ENCODE data around the gene MTAP.

DNA sequence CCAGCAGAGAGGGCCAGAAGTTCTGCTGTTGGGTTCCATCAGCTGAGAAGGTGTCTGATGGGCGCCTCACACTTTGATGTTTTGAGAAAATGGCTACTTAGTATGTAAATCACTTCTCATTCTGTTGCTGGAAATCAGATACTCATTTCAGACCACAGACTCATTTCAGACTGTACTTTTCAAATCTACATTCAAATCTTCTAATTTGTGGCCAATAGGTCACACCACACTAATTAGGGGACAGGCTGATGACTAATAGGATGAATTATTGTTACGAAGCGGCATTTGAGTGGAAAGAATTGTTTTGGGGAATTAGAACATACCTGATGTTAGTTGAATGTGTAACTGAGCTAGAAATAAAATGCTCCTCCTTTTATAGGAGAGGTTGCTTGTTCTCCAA, 13.2 kb downstream of the MTAP start:
- TF ChIP-seq GATA3 (IDR thresholded peaks at IDR 0.05; ENCODE audit: low read depth, low read length) (no peak), GATA2 (IDR thresholded peaks at IDR 0.05; ENCODE audit: low read depth, low read length) (no peak)

Measured in SH-SY5Y (cell line).